ENCODE measurements around the gene KRT77. TPM values are rescaled to one million over a fixed set of nuclear protein-coding genes. Genes with fewer than 3 reads are reported as not detected.

KRT77 gene
- total RNA-seq, 2 donors from 2014 or later = not detected

DNA sequence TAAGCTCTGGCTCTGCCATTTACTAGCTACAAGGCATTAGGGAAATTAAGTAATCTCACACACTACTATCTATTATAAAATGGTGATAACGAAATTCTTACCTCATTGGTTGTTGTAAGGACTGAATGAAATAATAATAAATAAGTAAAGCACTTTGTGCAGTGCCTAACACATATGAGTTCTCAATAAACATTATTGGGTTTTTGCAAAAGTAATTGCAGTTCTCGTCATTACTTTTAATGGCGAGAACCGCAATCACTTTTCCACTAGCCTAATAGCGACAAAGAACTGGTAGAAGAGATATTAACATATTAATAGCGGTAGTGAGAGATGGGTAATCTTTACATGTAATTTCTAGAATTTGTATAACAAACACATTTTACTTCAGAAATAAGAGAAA is 9.2 kb downstream of the KRT77 start:
- TF ChIP-seq CTCF (IDR thresholded peaks at IDR 0.05) (no peak), POLR2A (IDR thresholded peaks at IDR 0.05) (no peak)
- H3K9me3 ChIP-seq = no peaks in the 10 kb centered on the region
- WGBS, 2 donors = 77 to 81% methylated on average over 6 of the region's 6 CpGs
- no peak for DNase-seq
- H3K27ac ChIP-seq = no peak overlapping the region
- no peaks in the 10 kb centered on the region for H3K36me3 ChIP-seq (replicated peaks in 1 of 2; ENCODE audit: insufficient read depth in 1 of 2, low read depth in 2 of 2)
- peaks cover 15% of the 10 kb centered on the region for H3K4me1 ChIP-seq
- no peaks in the 10 kb centered on the region for H3K27me3 ChIP-seq
- ATAC-seq = no peak
- H3K4me3 ChIP-seq = no peak overlapping the region
- intact Hi-C loops (cut with DNase I) = no loop called here

DNA sequence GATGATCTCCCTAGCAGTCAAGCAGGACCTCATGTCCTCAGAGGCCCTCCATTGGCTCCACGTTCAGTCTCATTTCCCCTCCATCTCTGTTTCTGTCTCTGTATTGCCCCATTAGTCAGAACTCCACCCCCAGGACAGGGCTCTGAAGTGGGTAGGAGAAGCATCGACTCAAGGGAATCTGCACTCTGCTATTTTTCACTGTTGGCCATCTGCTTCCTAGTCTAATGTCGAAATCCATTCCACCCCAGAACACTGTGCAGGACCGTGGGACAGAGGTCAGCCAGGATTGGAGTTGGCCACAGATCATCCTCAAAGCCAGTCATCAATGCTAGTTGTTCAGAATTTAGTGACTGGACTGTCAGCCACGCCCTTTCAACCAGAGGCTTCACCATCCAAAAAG is 10.1 kb downstream of the KRT77 start:
- H3K9me3 ChIP-seq = no peaks in the 10 kb centered on the region

DNA sequence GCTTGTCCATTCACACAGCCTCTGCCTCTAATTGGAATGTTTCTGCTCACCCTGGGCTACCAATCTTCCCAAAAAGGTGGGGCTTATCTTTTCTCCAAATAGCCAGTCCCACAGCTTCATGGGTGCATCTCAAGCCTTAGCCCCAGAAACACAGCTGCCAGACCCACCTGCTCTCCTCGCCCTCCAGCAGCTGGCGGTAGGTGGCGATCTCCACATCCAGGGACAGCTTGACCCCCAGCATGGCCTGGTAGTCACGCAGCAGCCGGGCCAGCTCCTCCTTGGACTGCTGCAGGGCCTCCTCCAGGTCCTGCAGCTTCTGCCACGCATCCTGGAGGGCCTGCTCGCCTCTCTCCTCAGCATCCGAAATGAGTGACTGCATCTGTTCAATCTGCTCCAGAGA is 11.1 kb downstream of the KRT77 start:
- 78 to 81% methylated on average over 5 to 8 of the region's 8 CpGs for WGBS, 2 donors
- ATAC-seq (no peak), DNase-seq (no peak)
- no peak overlapping the region for H3K27ac ChIP-seq
- TF ChIP-seq CTCF (IDR thresholded peaks at IDR 0.05) (no peak), POLR2A (IDR thresholded peaks at IDR 0.05) (no peak)
- H3K27me3 ChIP-seq = no peaks in the 10 kb centered on the region
- intact Hi-C loops (cut with DNase I) = no loop called here
- H3K36me3 ChIP-seq (replicated peaks in 1 of 2; ENCODE audit: insufficient read depth in 1 of 2, low read depth in 2 of 2) = no peaks in the 10 kb centered on the region
- no peak overlapping the region for H3K4me3 ChIP-seq
- no peaks in the 10 kb centered on the region for H3K9me3 ChIP-seq
- peaks cover 7% of the 10 kb centered on the region for H3K4me1 ChIP-seq

More for the DNA sequence above, 10.1 kb downstream of the KRT77 start:
- Histone ChIP-seq H3K36me3 (replicated peaks in 1 of 2; ENCODE audit: insufficient read depth in 1 of 2, low read depth in 2 of 2) (no peaks in the 10 kb centered on the region), H3K27me3 (no peaks in the 10 kb centered on the region), H3K4me1 (peaks cover 8% of the 10 kb centered on the region), H3K4me3 (no peak overlapping the region), H3K27ac (no peak overlapping the region)
- intact Hi-C loops (cut with DNase I) = no loop called here
- TF ChIP-seq CTCF (IDR thresholded peaks at IDR 0.05) (no peak), POLR2A (IDR thresholded peaks at IDR 0.05) (no peak)
- ATAC-seq (no peak), DNase-seq (no peak)
- WGBS, 2 donors = 55 to 65% methylated on average over 5 of the region's 5 CpGs

GRCh38 chr12:52691841-52692150 is 11.5 kb downstream of the KRT77 start:
- Histone ChIP-seq H3K27me3 (no peaks in the 10 kb centered on the region), H3K4me3 (no peak overlapping the region), H3K36me3 (replicated peaks in 1 of 2; ENCODE audit: insufficient read depth in 1 of 2, low read depth in 2 of 2) (no peaks in the 10 kb centered on the region), H3K27ac (no peak overlapping the region), H3K9me3 (no peaks in the 10 kb centered on the region), H3K4me1 (peaks cover 7% of the 10 kb centered on the region)
- intact Hi-C loops (cut with DNase I) = no loop called here
- DNase-seq (no peak), ATAC-seq (no peak)
- no peak for TF ChIP-seq POLR2A (IDR thresholded peaks at IDR 0.05)
- TF ChIP-seq CTCF (IDR thresholded peaks at IDR 0.05) = no peak
- WGBS, 2 donors = 72% methylated on average over 2 of the region's 2 CpGs

DNA sequence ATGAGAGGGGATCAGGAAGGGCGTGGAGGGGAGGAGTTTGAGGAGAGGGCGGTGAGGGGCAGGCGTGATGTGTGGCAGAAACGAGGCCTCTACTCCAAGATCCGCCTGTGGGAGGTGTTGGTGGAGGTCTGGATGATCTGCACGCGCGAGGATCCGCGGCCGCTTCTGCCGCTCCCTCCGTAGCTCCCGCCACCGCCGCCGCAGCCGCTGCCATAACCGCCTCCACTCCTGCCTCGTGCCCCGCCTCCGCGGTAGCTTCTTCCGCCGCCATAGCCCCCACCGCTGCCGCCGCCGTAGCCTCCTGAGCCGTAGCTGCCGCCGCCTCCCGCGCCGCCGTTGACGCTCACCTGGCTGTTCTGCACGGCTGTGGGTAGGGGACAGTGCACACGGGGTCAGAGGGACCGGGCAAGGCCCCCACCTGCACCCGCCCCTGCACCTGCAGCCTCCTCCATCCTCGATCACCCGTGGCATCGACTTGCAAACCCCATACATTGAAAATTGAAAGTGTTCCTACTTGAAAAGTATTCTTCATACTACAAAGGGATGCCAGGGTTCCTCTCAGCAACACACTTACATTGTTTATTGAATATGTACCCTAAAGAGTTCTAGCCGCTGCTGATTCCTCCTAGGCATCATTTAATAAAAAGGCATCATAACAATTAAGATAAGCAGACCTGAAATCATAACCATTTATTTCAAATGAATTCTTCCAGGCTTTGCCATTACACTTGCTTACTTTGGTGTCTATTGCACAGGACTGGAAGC is 12.1 kb downstream of the KRT77 start:
- no peak overlapping the region for H3K27ac ChIP-seq
- DNase-seq (peak in 2 of 4 donors; percentile 21 to 31), ATAC-seq (no peak)
- H3K27me3 ChIP-seq = no peaks in the 10 kb centered on the region
- H3K4me1 ChIP-seq = peaks cover 7% of the 10 kb centered on the region
- H3K36me3 ChIP-seq (replicated peaks in 1 of 2; ENCODE audit: insufficient read depth in 1 of 2, low read depth in 2 of 2) = no peaks in the 10 kb centered on the region
- no peaks in the 10 kb centered on the region for H3K9me3 ChIP-seq
- intact Hi-C loops (cut with DNase I) = no loop called here
- TF ChIP-seq CTCF (IDR thresholded peaks at IDR 0.05) (no peak), POLR2A (IDR thresholded peaks at IDR 0.05) (no peak)
- no peak overlapping the region for H3K4me3 ChIP-seq
- WGBS, 2 donors = 5 to 11% methylated on average over 33 to 44 of the region's 45 CpGs
